ENCODE measurements around the gene IQGAP3.

Gene IQGAP3

GRCh38 chr1:156571261-156571852, 1.0 kb downstream of the IQGAP3 start:
- no peak for DNase-seq

- no peak for DNase-seq
Measured at GRCh38 chr1:156566436-156566835, 5.9 kb downstream of the IQGAP3 start.

GRCh38 chr1:156565519-156565918, 6.8 kb downstream of the IQGAP3 start:
- DNase-seq = no peak

GRCh38 chr1:156560585-156561163, 11.7 kb downstream of the IQGAP3 start:
- no peak for DNase-seq

DNA sequence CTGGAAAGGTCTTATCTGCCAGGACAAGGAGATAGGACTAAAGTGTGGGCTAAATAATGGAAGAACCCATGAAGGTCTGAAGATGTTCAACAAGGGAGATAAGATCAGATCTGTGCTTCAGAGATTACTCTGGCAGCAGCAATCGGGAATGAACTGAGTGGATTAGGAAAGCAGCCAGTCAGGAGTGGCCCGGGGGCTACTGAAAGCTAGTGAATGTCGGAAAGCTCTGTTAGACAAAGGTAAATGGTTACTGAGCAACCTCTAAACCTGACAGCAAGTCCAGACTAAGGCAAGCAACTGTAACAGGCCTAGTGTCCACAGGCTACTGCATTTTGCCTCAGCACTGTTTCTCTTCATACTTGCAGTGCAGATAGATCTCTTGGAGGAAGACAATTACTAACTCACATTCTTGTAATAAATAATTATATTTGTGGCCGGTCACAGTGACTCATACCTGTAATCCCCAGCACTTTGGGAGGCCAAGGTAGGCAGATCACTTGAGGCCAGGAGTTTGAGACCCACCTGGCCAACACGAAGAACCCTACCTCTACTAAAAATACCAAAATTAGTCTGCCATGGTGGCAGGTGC, 12.5 kb downstream of the IQGAP3 start:
- no peak for DNase-seq

- no peak for DNase-seq
Measured at GRCh38 chr1:156559086-156559796, 13.1 kb downstream of the IQGAP3 start.

DNA sequence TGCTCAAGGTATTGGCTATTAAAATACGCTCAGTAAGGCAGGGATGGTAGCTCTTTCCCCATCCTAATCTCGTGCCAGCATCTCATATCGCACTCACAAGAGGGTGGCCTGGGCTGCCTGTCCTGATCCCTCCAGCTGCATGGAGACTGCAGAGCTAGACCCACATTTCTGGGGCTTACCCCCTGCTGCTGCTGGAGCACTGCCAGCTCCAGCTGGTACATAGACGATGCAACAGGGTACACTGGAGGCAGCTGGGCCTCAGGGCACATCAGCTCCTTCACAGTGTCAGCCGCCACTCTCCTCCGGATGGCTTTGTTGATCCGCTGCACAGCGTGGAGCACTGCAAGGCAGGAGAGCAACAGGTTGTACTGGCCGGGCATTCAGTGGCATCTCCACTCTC, 16.0 kb downstream of the IQGAP3 start:
- DNase-seq = no peak

DNA sequence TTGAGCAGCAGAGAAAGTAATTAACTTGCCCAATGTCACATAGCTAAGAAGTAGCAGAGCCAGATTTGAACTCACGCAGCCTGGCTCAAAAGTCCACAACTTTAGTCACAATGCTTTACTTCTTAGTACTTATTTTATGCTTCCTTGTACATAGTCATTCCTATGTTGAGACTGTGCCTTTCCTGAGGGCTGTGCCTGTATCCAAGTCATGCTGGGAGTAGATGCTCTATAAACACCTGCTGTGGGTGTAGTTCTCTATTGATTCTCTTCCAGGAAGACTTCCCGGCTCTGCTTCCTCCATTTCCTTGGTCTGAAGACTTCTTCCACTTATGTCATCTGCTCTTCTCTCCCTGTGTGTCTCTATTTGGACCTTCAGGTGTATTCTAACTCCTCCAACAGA, 16.6 kb downstream of the IQGAP3 start:
- DNase-seq = no peak

DNA sequence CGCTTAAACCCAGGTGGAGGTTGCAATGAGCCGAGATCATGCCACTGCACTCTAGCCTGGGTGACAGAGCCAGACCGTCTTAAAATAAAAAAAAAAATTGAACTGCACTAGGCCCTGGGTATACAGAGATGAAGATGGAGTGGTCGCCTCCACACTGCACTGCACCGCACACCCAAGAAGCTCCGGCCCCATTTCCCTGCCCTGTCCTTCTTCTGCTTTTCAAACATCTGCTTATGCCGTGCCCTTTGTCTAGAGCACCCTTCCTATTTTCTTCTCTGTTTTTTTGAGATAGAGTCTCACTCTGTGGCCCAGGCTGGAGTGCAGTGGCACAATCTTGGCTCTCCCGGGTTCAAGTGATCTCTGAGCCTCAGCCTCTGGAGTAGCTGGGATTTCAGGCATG, 17.4 kb downstream of the IQGAP3 start:
- DNase-seq = no peak

- peak in 4 of 14 donors; percentile 1 to 47 (median 16) for DNase-seq
Measured at GRCh38 chr1:156553860-156554485, 18.4 kb downstream of the IQGAP3 start.

DNA sequence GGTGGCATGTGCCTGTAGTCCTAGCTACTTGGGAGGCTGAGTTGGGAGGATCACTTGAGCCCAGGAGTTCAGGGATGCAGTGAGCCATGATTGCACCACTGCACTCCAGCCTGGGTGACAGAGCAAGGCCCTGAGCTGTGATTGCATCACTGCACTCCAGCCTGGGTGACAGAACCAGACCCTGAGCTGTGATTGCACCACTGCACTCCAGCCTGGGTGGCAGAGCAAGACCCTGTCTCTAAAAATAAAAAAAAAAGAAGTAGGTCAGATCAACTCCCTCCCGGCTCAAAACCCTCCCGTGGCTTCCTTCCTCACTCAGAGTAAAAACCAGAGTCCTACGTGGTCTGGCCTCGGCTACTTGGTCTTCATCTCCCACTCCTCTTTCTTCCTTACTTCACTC, 19.4 kb downstream of the IQGAP3 start:
- peak in 7 of 14 donors; percentile 6 to 34 (median 21) for DNase-seq

DNA sequence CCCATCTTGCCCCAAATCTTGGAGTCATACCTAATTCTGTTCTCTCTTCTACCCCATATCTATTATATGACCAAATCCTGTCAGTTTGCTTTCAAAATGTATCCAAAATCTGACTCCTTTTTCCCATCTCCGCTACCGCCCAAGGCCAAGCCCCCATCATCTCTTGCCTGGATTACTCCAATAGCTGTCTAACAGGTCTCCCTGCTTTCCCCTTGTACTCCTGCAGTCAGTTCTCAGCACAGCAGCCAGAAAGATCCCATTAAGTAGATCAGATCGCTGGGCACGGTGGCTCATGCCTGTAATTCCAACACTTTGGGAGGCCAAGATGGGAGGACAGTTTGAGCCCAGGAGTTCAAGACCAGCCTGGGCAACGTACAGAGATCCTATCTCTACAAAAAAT, 19.8 kb downstream of the IQGAP3 start:
- DNase-seq = no peak

- no peak for DNase-seq
Measured at GRCh38 chr1:156551869-156552268, 20.5 kb downstream of the IQGAP3 start.

GRCh38 chr1:156551066-156551643, 21.2 kb downstream of the IQGAP3 start:
- DNase-seq = no peak

DNA sequence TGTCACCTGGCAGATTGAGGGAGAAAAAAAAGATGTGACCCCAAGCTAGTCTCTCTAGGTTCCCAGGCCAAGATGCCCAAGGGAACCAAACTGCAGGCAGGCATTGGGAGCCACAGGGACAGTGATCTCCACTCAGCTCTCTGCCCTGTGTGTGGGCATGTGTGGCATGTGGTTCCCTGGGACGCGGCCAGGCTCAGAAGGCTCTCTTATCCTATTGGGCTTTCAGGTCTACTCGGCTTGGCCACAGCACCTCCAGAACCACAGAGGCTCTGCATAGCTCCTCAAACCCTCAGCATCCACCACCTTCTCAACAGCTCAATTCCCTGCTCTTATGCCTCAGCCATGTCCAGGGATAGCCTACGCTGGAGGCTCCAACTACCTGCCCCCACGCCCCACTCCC, 22.0 kb downstream of the IQGAP3 start:
- peak in 1 of 14 donors; percentile 27 for DNase-seq

DNA sequence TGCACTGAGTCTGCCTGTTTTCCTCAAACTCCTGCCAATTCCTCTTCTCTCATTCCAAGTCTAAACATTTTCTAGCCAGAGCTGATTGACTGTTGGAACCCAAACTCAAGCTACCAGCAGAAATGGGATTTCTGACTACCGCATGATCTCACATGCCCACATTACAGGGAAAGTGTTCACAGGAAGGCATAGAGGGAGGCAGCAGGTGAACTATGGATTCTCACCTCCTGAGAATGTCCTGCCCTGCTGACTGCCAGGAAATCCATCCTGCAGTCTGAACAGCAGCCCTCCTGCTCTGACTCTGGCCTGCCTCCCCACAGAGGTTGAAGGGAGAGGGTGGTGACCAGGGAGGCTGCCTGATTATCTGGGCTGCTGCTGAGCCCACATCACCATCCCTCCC, 22.5 kb downstream of the IQGAP3 start:
- DNase-seq = no peak

- no peak for DNase-seq
Measured at GRCh38 chr1:156549390-156549789, 23.0 kb downstream of the IQGAP3 start.

GRCh38 chr1:156547982-156548381, 24.4 kb downstream of the IQGAP3 start:
- DNase-seq = no peak

DNA sequence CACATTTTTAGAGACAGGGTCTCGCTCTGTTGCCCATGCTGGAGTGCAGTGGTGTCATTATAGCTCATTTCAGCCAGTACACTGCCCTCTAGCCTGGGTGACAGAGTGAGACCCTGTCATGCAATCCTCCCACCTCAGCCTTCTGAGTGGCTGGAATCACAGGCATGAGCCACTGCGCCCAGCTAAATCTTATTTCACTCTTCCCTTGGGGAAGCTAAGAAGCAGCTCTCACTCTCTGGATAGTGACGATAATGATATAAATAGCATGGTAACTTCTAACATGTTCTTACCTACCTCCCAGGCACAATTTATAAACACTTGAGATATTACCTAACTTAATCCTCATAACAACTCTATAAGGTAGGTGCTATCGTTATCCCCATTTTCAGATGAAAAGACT, 24.9 kb downstream of the IQGAP3 start:
- no peak for DNase-seq

DNA sequence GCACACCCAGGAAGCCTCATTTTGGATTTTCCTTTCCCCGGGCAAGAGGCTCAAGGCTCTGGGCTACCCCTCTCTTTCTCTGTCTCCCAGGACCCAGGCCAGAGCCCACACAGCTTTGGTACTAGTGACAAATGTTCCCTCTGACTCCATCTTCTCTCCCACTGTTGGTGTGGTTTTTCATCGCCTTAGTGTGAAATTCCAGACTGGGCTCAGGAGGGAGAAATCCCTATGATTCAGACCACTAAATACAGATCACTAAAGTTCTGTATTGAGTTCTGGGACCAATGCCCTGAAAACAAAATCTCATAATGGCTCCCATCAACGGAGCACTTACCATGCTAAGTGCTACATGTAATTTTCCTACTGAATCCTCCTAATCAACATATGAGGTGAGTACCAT, 26.1 kb downstream of the IQGAP3 start:
- no peak for DNase-seq

- DNase-seq = no peak
Measured at GRCh38 chr1:156544592-156545102, 27.7 kb downstream of the IQGAP3 start.

DNA sequence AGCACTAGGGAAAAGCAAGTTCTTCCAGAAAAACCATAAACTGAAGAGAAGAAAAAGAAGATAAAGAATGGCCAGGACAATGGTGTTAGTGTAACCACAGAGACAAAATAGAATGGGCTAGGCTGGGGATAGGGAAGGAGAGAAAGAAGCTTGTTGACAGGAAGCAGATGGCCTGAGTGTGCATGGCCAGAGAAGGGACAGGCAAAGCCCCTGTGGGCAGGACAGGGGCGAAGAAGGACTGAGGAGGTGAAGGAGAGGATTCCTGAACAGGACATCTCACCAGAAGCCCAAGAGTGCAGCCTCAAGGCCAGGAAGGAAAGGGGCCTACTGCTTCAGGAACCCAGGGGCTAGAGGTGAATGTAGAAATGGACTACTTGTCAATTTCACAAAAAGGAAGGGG, 29.3 kb downstream of the IQGAP3 start:
- DNase-seq = no peak

DNA sequence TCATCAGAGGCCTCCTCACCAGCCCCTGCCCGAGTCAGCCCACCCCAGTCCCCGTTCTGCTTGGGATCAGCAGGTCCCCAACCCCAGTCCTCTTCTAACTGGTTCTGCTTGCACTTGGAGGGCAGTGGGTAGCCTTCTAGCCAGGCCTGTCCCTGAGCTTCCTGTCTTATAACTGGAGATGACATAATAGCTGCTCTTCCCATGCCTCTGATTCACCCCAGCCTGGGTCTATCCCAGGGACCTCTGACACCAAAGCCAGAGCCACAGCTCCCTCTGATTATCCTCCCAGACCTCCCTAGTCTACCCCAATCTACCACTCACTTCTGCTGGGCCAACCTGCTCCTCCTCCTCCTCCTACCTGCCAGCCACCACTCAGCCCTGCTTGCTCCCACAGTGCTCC, 31.4 kb downstream of the IQGAP3 start:
- no peak for DNase-seq
